NOMO-1 treated with DMSO at 0.1 percent for 48 hours (cell line): ENCODE data around the gene IQCB1.
"Not testable (repeated sequence)": the region's sequence is repeated elsewhere in the genome, so short reads cannot be mapped to it uniquely, and the experiment has no call there.

Source experiments
- DNase-seq: peaks from one replicate; lab custom pipeline; 2025; ENCODE audit not compliant: unreplicated experiment; lab: John Stamatoyannopoulos, UW

Gene IQCB1

GRCh38 chr3:121809249-121809648 lies 25.6 kb downstream of the IQCB1 start:
- no peak for DNase-seq

GRCh38 chr3:121803771-121804320 lies 31.0 kb downstream of the IQCB1 start:
- peak; percentile 40 for DNase-seq

- DNase-seq: no peak
These were observed 34.0 kb downstream of the IQCB1 start for GRCh38 chr3:121800906-121801305.

- no peak for DNase-seq
These were observed 37.9 kb downstream of the IQCB1 start for GRCh38 chr3:121796970-121797369.

- DNase-seq: no peak
These were observed 40.4 kb downstream of the IQCB1 start for GRCh38 chr3:121794264-121794983.

- no peak for DNase-seq
These were observed 41.8 kb downstream of the IQCB1 start for GRCh38 chr3:121793078-121793477.

- DNase-seq: no peak
These were observed 48.4 kb downstream of the IQCB1 start for GRCh38 chr3:121786485-121786884.

- DNase-seq: not testable (repeated sequence)
These were observed 52.1 kb downstream of the IQCB1 start for GRCh38 chr3:121782784-121783183.

- DNase-seq: no peak
These were observed 53.2 kb downstream of the IQCB1 start for GRCh38 chr3:121781611-121782010.

- not testable (repeated sequence) for DNase-seq
These were observed 59.8 kb downstream of the IQCB1 start for GRCh38 chr3:121775095-121775494.

GRCh38 chr3:121769246-121769645 lies 65.6 kb downstream of the IQCB1 start:
- no peak for DNase-seq

- peak; percentile 35 for DNase-seq
These were observed 66.4 kb downstream of the IQCB1 start for GRCh38 chr3:121768452-121768851.

- no peak for DNase-seq
These were observed 75.2 kb downstream of the IQCB1 start for GRCh38 chr3:121759541-121760202.

- DNase-seq: no peak
These were observed 76.0 kb downstream of the IQCB1 start for GRCh38 chr3:121758727-121759450.

GRCh38 chr3:121757812-121758545 lies 76.9 kb downstream of the IQCB1 start:
- no peak for DNase-seq

- DNase-seq: no peak
These were observed 77.6 kb downstream of the IQCB1 start for GRCh38 chr3:121757087-121757811.

GRCh38 chr3:121752772-121753171 lies 82.1 kb downstream of the IQCB1 start:
- DNase-seq: no peak

GRCh38 chr3:121752261-121752660 lies 82.6 kb downstream of the IQCB1 start:
- DNase-seq: no peak

GRCh38 chr3:121750087-121750415 lies 84.8 kb downstream of the IQCB1 start:
- no peak for DNase-seq

- DNase-seq: peak; percentile 100
These were observed 85.4 kb downstream of the IQCB1 start, which contains the start of gene GOLGB1 for GRCh38 chr3:121749276-121750086. Gene GOLGB1, minus strand, starts transcription at chr3:121749741. Its CDS starts 18,770 bp downstream, at chr3:121730971.
